IMR-90 (cell line): ENCODE results near the gene TENM3. TPM values are rescaled to one million over a fixed set of nuclear protein-coding genes. Genes with fewer than 3 reads are reported as not detected.

ENCODE experiments used
- ATAC-seq: fragments of 200-7000 bp; cut with Tn5 transposase; 2 replicates; pipeline ENCODE4 v1.9.1; 2020; ENCODE audit warnings: low read depth, mild to moderate bottlenecking, moderate library complexity
- BruUV-seq: library from RNA; stranded (reverse); fragments of 400-500 nt; replicated peaks from 2 replicates; lab custom pipeline; 2021; lab: Mats Ljungman, UMichigan
- CTCF ChIA-PET: fragments of 300-600 bp; formaldehyde crosslinking; extraction: SDS; loops from one replicate; lab custom pipeline; 2021; ENCODE audit warnings: antibody characterized with exemption; lab: Yijun Ruan, JAX
- POLR2A ChIA-PET: fragments of 300-600 bp; sonication (Branson Sonifier 250); formaldehyde crosslinking; loops from one replicate; lab custom pipeline; 2022; ENCODE audit warnings: antibody characterized with exemption; ENCODE audit not compliant: unreplicated experiment; lab: Charles Lee
- DNase-seq: peaks from one replicate; pipeline ENCODE4 v3.0.0; 2013
- H2AFZ ChIP-seq: replicated peaks from 2 replicates; pipeline ENCODE3; 2013; ENCODE audit warnings: low read length, mild to moderate bottlenecking; ENCODE audit not compliant: poor library complexity
- H2AK5ac ChIP-seq: 2 replicates; pipeline ENCODE4 v1.6.1; 2013; ENCODE audit warnings: low read depth, low read length, inconsistent platforms
- H2AK9ac ChIP-seq: replicated peaks from 2 replicates; pipeline ENCODE3; 2013; ENCODE audit warnings: mild to moderate bottlenecking, low read depth, low read length, moderate library complexity; ENCODE audit not compliant: poor library complexity
- H2BK120ac ChIP-seq: 2 replicates; pipeline ENCODE4 v1.6.1; 2013; ENCODE audit warnings: low read depth, low read length, inconsistent platforms
- H2BK15ac ChIP-seq: 3 replicates; pipeline ENCODE4 v1.6.1; 2013; ENCODE audit warnings: low read depth, low read length, inconsistent platforms
- H2BK20ac ChIP-seq: 2 replicates; pipeline ENCODE4 v1.6.1; 2013; ENCODE audit warnings: low read depth, mild to moderate bottlenecking, inconsistent platforms, low read length, moderate library complexity
- H2BK5ac ChIP-seq: 2 replicates; pipeline ENCODE4 v1.6.1; 2013; ENCODE audit warnings: mild to moderate bottlenecking, low read depth, low read length, inconsistent platforms; ENCODE audit not compliant: poor library complexity, severe bottlenecking
- H3K14ac ChIP-seq: replicated peaks from 2 replicates; pipeline ENCODE4 v1.6.1; 2013; ENCODE audit warnings: low read depth, low read length, inconsistent platforms
- H3K18ac ChIP-seq: 2 replicates; pipeline ENCODE4 v1.6.1; 2013; ENCODE audit warnings: low read depth, low read length, control low read depth
- H3K23ac ChIP-seq: 2 replicates; pipeline ENCODE4 v1.6.1; 2013; ENCODE audit warnings: low read depth, low read length, inconsistent platforms
- H3K27ac ChIP-seq: 2 replicates; pipeline ENCODE4 v1.5.1; 2013; ENCODE audit warnings: mild to moderate bottlenecking, control low read depth, low read length; ENCODE audit not compliant: insufficient read depth
- H3K27me3 ChIP-seq: 2 replicates; pipeline ENCODE4 v1.6.1; 2013; ENCODE audit warnings: low read length; ENCODE audit not compliant: control insufficient read depth, insufficient read depth
- H3K36me3 ChIP-seq: 2 replicates; pipeline ENCODE4 v1.6.1; 2013; ENCODE audit warnings: low read length, mixed read lengths; ENCODE audit not compliant: control insufficient read depth, insufficient read depth
- H3K4ac ChIP-seq: 2 replicates; pipeline ENCODE4 v1.6.1; 2013; ENCODE audit warnings: low read depth, low read length, inconsistent platforms
- H3K4me1 ChIP-seq: 2 replicates; pipeline ENCODE4 v1.6.1; 2013; ENCODE audit warnings: low read length, mixed read lengths; ENCODE audit not compliant: control insufficient read depth, insufficient read depth
- H3K4me2 ChIP-seq: 2 replicates; pipeline ENCODE4 v1.6.1; 2013; ENCODE audit warnings: low read depth, mild to moderate bottlenecking, control low read depth, low read length, moderate library complexity
- H3K4me3 ChIP-seq: 2 replicates; pipeline ENCODE4 v1.5.1; 2013; ENCODE audit warnings: low read depth, mild to moderate bottlenecking, control low read depth, low read length, moderate library complexity; ENCODE audit not compliant: insufficient read depth
- H3K56ac ChIP-seq: 2 replicates; pipeline ENCODE4 v1.6.1; 2013; ENCODE audit warnings: low read length, inconsistent platforms; ENCODE audit not compliant: insufficient read depth; ENCODE audit errors: extremely low read depth
- H3K79me1 ChIP-seq, 2 experiments: 2 replicates each; pipeline ENCODE4 v1.6.1; 2013; ENCODE audit warnings: low read length in 2 of 2, inconsistent platforms in 1 of 2, low read depth in 1 of 2
- H3K9ac ChIP-seq: 2 replicates; pipeline ENCODE4 v1.6.1; 2013; ENCODE audit warnings: low read depth, low read length, control low read depth
- H3K9me1 ChIP-seq: 2 replicates; pipeline ENCODE4 v1.6.1; 2013; ENCODE audit warnings: low read length, inconsistent platforms; ENCODE audit not compliant: insufficient read depth
- H3K9me3 ChIP-seq: 2 replicates; pipeline ENCODE4 v1.6.1; 2013; ENCODE audit warnings: low read length; ENCODE audit not compliant: control insufficient read depth, insufficient read depth
- H4K20me1 ChIP-seq: 2 replicates; pipeline ENCODE4 v1.6.1; 2013; ENCODE audit warnings: low read length, inconsistent platforms; ENCODE audit not compliant: insufficient read depth
- H4K5ac ChIP-seq: 2 replicates; pipeline ENCODE4 v1.6.1; 2013; ENCODE audit warnings: mild to moderate bottlenecking, low read depth, low read length, control low read depth
- H4K8ac ChIP-seq, 2 experiments: 2 replicates each; pipeline ENCODE4 v1.6.1; 2013; ENCODE audit warnings: low read depth in 2 of 2, low read length in 2 of 2, control low read depth in 1 of 2, inconsistent platforms in 1 of 2
- H4K91ac ChIP-seq: 2 replicates; pipeline ENCODE4 v1.6.1; 2013; ENCODE audit warnings: low read depth, low read length, inconsistent platforms; ENCODE audit not compliant: insufficient read depth
- BHLHE40 ChIP-seq: fragments of 150-350 bp; IDR thresholded peaks from 2 replicates; pipeline ENCODE4 v1.6.1; 2016; ENCODE audit warnings: mild to moderate bottlenecking, low read depth, low read length
- CEBPB ChIP-seq: IDR thresholded peaks from 2 replicates; pipeline ENCODE4 v1.6.1; 2012; ENCODE audit warnings: low read depth, low read length, improper control_type of control experiment
- CHD1 ChIP-seq: IDR thresholded peaks from 2 replicates; pipeline ENCODE4 v1.6.1; 2012; ENCODE audit warnings: low read depth, low read length, improper control_type of control experiment
- ELK1 ChIP-seq: fragments of 150-350 bp; IDR thresholded peaks from 2 replicates; pipeline ENCODE4 v1.6.1; 2016; ENCODE audit warnings: low read depth, mild to moderate bottlenecking, low read length, moderate library complexity, borderline replicate concordance
- FOS ChIP-seq: fragments of 150-350 bp; IDR thresholded peaks from 2 replicates; pipeline ENCODE4 v1.6.1; 2016; ENCODE audit warnings: low read depth, low read length
- MAFK ChIP-seq: IDR thresholded peaks from 2 replicates; pipeline ENCODE4 v1.6.1; 2012; ENCODE audit warnings: low read depth, low read length, improper control_type of control experiment
- MAZ ChIP-seq: IDR thresholded peaks from 2 replicates; pipeline ENCODE4 v1.6.1; 2012; ENCODE audit warnings: low read depth, mild to moderate bottlenecking, low read length, improper control_type of control experiment, moderate library complexity, borderline replicate concordance
- MXI1 ChIP-seq: IDR thresholded peaks from 2 replicates; pipeline ENCODE4 v1.6.1; 2012; ENCODE audit warnings: low read depth, mild to moderate bottlenecking, low read length, moderate library complexity, borderline replicate concordance
- NFE2L2 ChIP-seq: fragments of 150-350 bp; IDR thresholded peaks from 2 replicates; pipeline ENCODE4 v1.6.1; 2016; ENCODE audit warnings: low read depth, mild to moderate bottlenecking, low read length
- POLR2A ChIP-seq: IDR thresholded peaks from 2 replicates; pipeline ENCODE4 v1.6.1; 2012; ENCODE audit warnings: mild to moderate bottlenecking, low read depth, low read length
- RAD21 ChIP-seq: IDR thresholded peaks from 2 replicates; pipeline ENCODE4 v1.6.1; 2012; ENCODE audit warnings: low read length, improper control_type of control experiment
- RCOR1 ChIP-seq: IDR thresholded peaks from 2 replicates; pipeline ENCODE4 v1.6.1; 2012; ENCODE audit warnings: mild to moderate bottlenecking, low read length, improper control_type of control experiment; ENCODE audit not compliant: insufficient replicate concordance
- RFX5 ChIP-seq: IDR thresholded peaks from 2 replicates; pipeline ENCODE4 v1.8.0; 2012; ENCODE audit warnings: low read depth, mild to moderate bottlenecking, low read length, moderate library complexity
- SMC3 ChIP-seq: fragments of 150-350 bp; IDR thresholded peaks from 2 replicates; pipeline ENCODE4 v1.6.1; 2016; ENCODE audit warnings: low read depth, mild to moderate bottlenecking, antibody characterized with exemption, low read length, moderate library complexity
- USF2 ChIP-seq: fragments of 150-350 bp; IDR thresholded peaks from 2 replicates; pipeline ENCODE4 v1.6.1; 2017; ENCODE audit warnings: mild to moderate bottlenecking, antibody characterized with exemption, low read length, low read depth
- WGBS, 2 experiments: methylation state at CpG; one replicate each; pipeline versions ENCODE4 v1.1.5 to v1.1.7; 2013; ENCODE audit warnings: missing lambda C conversion rate in 2 of 2; ENCODE audit not compliant: insufficient read length in 1 of 2; ENCODE audit errors: extremely low coverage in 2 of 2; 5-methylcytosine and 5-hydroxymethylcytosine counted together
- dilution Hi-C: fragments of 300-500 bp; cut with HindIII; formaldehyde crosslinking; loops from one replicate; pipeline ENCODE4 v1.14.3; 2018; ENCODE audit warnings: low sequenced_read_pairs; ENCODE audit not compliant: unreplicated experiment
- in situ Hi-C: fragments of 300-500 bp; cut with MboI; formaldehyde crosslinking; loops from 3 replicates; pipeline ENCODE4 v1.14.3; 2019; ENCODE audit warnings: low sequenced_read_pairs, inconsistent platforms, mixed read lengths
- intact Hi-C: fragments of 100-400 bp; cut with micrococcal nuclease; formaldehyde crosslinking; loops from 2 replicates; pipeline ENCODE4 v1.10.0; 2022
- polyA plus RNA-seq, 3 experiments: library from polyadenylated mRNA; depleted of rRNA; stranded (reverse); fragments of >200 nt; gene quantifications; 2 replicates each; pipeline ENCODE4 v1.2.3, GENCODE V29; 2012; ENCODE audit warnings: low replicate concordance in 1 of 3
- total RNA-seq: library from RNA; depleted of rRNA; stranded (reverse); fragments of >200 nt; gene quantifications from 2 replicates; pipeline ENCODE4 v1.2.3, GENCODE V29; 2012
- TF ChIP-seq, protein P1 (sequence below): conservative IDR thresholded peaks from 2 replicates; pipeline ENCODE4 v1.5.1; 2012; ENCODE audit warnings: mild to moderate bottlenecking, low read depth, low read length, improper control_type of control experiment

The TENM3 gene
- total and polyA plus RNA-seq, 2 of the 4 experiments (the other 2 are of a cell fraction) = 29.9 to 173 TPM

DNA sequence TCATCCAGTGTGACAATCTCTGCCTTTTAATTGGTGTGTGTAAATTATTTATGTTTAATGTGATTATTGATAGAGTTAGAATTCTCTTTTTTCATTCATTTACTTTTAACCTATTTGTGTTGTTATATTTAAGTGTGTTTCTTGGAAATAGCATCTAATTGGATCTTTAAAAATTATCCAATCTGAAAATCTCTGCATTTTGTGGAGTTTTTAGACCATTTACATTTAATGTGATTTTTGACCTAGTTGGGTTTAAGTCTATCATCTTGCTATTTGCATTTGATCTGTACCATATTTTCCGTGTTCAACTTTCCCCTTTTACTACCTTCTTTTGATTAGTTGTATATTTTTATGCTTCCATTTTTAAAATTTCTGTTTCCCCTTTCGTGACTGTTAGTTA, 71.3 kb downstream of the TENM3 start:
- H4K8ac ChIP-seq = no peak overlapping the region
- DNase-seq = no peak
- no peaks in the 10 kb centered on the region for H3K9me1 ChIP-seq
- H3K56ac ChIP-seq = no peak overlapping the region
- no peak overlapping the region for H3K4ac ChIP-seq
- no peak overlapping the region for H4K91ac ChIP-seq
- no peak overlapping the region for H2AK5ac ChIP-seq
- no peaks in the 10 kb centered on the region for H3K9me3 ChIP-seq
- H3K23ac ChIP-seq = no peak overlapping the region
- H4K5ac ChIP-seq = no peak overlapping the region
- H3K27me3 ChIP-seq = no peaks in the 10 kb centered on the region
- dilution Hi-C loops = no loop called here
- TF ChIP-seq FOS = no peak
- TF ChIP-seq, protein P1, sequence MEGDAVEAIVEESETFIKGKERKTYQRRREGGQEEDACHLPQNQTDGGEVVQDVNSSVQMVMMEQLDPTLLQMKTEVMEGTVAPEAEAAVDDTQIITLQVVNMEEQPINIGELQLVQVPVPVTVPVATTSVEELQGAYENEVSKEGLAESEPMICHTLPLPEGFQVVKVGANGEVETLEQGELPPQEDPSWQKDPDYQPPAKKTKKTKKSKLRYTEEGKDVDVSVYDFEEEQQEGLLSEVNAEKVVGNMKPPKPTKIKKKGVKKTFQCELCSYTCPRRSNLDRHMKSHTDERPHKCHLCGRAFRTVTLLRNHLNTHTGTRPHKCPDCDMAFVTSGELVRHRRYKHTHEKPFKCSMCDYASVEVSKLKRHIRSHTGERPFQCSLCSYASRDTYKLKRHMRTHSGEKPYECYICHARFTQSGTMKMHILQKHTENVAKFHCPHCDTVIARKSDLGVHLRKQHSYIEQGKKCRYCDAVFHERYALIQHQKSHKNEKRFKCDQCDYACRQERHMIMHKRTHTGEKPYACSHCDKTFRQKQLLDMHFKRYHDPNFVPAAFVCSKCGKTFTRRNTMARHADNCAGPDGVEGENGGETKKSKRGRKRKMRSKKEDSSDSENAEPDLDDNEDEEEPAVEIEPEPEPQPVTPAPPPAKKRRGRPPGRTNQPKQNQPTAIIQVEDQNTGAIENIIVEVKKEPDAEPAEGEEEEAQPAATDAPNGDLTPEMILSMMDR = no peak
- TF ChIP-seq MAFK = no peak
- no peak for TF ChIP-seq RCOR1
- TF ChIP-seq USF2 = no peak
- TF ChIP-seq BHLHE40 = no peak
- no peak for TF ChIP-seq POLR2A
- TF ChIP-seq NFE2L2 = no peak
- TF ChIP-seq CHD1 = no peak
- no peak for TF ChIP-seq CEBPB
- TF ChIP-seq SMC3 = no peak
- TF ChIP-seq RAD21 = no peak
- TF ChIP-seq ELK1 = no peak
- TF ChIP-seq MXI1 = no peak
- no peak for TF ChIP-seq MAZ
- TF ChIP-seq RFX5 = no peak
- H3K79me1 ChIP-seq = no peaks in the 10 kb centered on the region
- H2BK20ac ChIP-seq = no peak overlapping the region
- no peaks in the 10 kb centered on the region for H3K4me1 ChIP-seq
- no peak overlapping the region for H3K4me3 ChIP-seq
- no peaks in the 10 kb centered on the region for H4K20me1 ChIP-seq
- H2BK15ac ChIP-seq = no peak overlapping the region
- in situ Hi-C loops = no loop called here
- H2BK120ac ChIP-seq = no peak overlapping the region
- H2AFZ ChIP-seq = no peak overlapping the region
- H3K18ac ChIP-seq = no peak overlapping the region
- H3K36me3 ChIP-seq = no peaks in the 10 kb centered on the region
- H3K27ac ChIP-seq = no peak overlapping the region
- no TSS peak for BruUV-seq
- no peak overlapping the region for H3K4me2 ChIP-seq
- no peak overlapping the region for H2AK9ac ChIP-seq
- no CpG with 5 or more reads among the region's 2 CpGs for WGBS, 2 experiments
- no peak overlapping the region for H3K9ac ChIP-seq
- no peak for ATAC-seq
- H2BK5ac ChIP-seq = no peak overlapping the region
- no peak overlapping the region for H3K14ac ChIP-seq
- ChIA-PET POLR2A (no interaction called here), CTCF (no interaction called here)
- intact Hi-C loops = no loop called here
